Astrocyte (in vitro differentiated cells and primary cell): ENCODE data around the gene MBOAT7.
"Not testable (repeated sequence)": the region's sequence is repeated elsewhere in the genome, so short reads cannot be mapped to it uniquely, and the experiment has no call there.

Source experiments
- EZH2 ChIP-seq: IDR thresholded peaks from 2 replicates; pipeline ENCODE4 v1.6.1; 2012; ENCODE audit warnings: mild to moderate bottlenecking, low read length, inconsistent platforms; ENCODE audit not compliant: insufficient read depth
- TF ChIP-seq, protein P1 (sequence below): IDR thresholded peaks from 2 replicates; pipeline ENCODE4 v1.5.1; 2011; ENCODE audit warnings: low read depth, mild to moderate bottlenecking, inconsistent platforms, low read length, moderate library complexity; ENCODE audit not compliant: insufficient read depth

- TF ChIP-seq EZH2: not testable (repeated sequence)
- TF ChIP-seq, protein P1, sequence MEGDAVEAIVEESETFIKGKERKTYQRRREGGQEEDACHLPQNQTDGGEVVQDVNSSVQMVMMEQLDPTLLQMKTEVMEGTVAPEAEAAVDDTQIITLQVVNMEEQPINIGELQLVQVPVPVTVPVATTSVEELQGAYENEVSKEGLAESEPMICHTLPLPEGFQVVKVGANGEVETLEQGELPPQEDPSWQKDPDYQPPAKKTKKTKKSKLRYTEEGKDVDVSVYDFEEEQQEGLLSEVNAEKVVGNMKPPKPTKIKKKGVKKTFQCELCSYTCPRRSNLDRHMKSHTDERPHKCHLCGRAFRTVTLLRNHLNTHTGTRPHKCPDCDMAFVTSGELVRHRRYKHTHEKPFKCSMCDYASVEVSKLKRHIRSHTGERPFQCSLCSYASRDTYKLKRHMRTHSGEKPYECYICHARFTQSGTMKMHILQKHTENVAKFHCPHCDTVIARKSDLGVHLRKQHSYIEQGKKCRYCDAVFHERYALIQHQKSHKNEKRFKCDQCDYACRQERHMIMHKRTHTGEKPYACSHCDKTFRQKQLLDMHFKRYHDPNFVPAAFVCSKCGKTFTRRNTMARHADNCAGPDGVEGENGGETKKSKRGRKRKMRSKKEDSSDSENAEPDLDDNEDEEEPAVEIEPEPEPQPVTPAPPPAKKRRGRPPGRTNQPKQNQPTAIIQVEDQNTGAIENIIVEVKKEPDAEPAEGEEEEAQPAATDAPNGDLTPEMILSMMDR: not testable (repeated sequence)
These were observed 32.6 kb upstream of the MBOAT7 start for GRCh38 chr19:54221947-54222346.
